Loucy (cell line): ENCODE results near the gene MPPED2.

Experiments
- H2AFZ ChIP-seq: fragments of 200-600 bp; sonication (generic); 2 replicates; pipeline ENCODE4 v1.6.0; 2016; ENCODE audit warnings: antibody characterized with exemption, mild to moderate bottlenecking, low read length, moderate library complexity
- H3F3A ChIP-seq: fragments of 200-600 bp; 2 replicates; pipeline ENCODE4 v1.6.0; 2016; ENCODE audit warnings: antibody characterized with exemption, low read depth, mild to moderate bottlenecking
- H3K27me3 ChIP-seq: fragments of 200-600 bp; sonication (generic); 2 replicates; pipeline ENCODE4 v1.6.1; 2014; ENCODE audit warnings: low read length, mild to moderate bottlenecking; ENCODE audit not compliant: insufficient read depth, poor library complexity, severe bottlenecking
- H3K36me3 ChIP-seq: fragments of 200-600 bp; sonication (generic); 2 replicates; pipeline ENCODE4 v1.6.1; 2016; ENCODE audit warnings: low read length; ENCODE audit not compliant: insufficient read depth
- H3K4me1 ChIP-seq: fragments of 200-600 bp; sonication (generic); 2 replicates; pipeline ENCODE4 v1.5.1; 2014; ENCODE audit warnings: low read length, mild to moderate bottlenecking; ENCODE audit not compliant: insufficient read depth, poor library complexity, severe bottlenecking
- H3K4me2 ChIP-seq: fragments of 200-600 bp; sonication (generic); 2 replicates; pipeline ENCODE4 v1.6.0; 2014; ENCODE audit warnings: antibody characterized with exemption, low read length, low read depth, mild to moderate bottlenecking; ENCODE audit not compliant: poor library complexity, severe bottlenecking
- H3K4me3 ChIP-seq: fragments of 200-600 bp; sonication (generic); 2 replicates; pipeline ENCODE4 v1.5.1; 2014; ENCODE audit warnings: low read length, mild to moderate bottlenecking, mixed read lengths; ENCODE audit not compliant: poor library complexity, severe bottlenecking
- H3K79me2 ChIP-seq: fragments of 200-600 bp; sonication (generic); 2 replicates; pipeline ENCODE4 v1.6.1; 2014; ENCODE audit warnings: low read length; ENCODE audit not compliant: insufficient read depth
- H3K9ac ChIP-seq: fragments of 200-600 bp; sonication (generic); 2 replicates; pipeline ENCODE4 v1.6.0; 2014; ENCODE audit warnings: mild to moderate bottlenecking, low read depth, low read length, moderate library complexity; ENCODE audit not compliant: poor library complexity, severe bottlenecking
- H3K9me2 ChIP-seq: fragments of 200-600 bp; sonication (generic); replicated peaks from 2 replicates; pipeline ENCODE4 v1.6.1; 2016; ENCODE audit warnings: low read depth, low read length, mixed read lengths
- H3K9me3 ChIP-seq: fragments of 200-600 bp; sonication (generic); 2 replicates; pipeline ENCODE4 v1.6.1; 2014; ENCODE audit warnings: mild to moderate bottlenecking, antibody characterized with exemption, low read length, low read depth; ENCODE audit not compliant: insufficient read depth
- H4K20me1 ChIP-seq: fragments of 200-600 bp; sonication (generic); 2 replicates; pipeline ENCODE4 v1.6.0; 2014; ENCODE audit warnings: antibody characterized with exemption, low read length, mild to moderate bottlenecking; ENCODE audit not compliant: insufficient read depth, poor library complexity, severe bottlenecking
- CTCF ChIP-seq: fragments of 200-600 bp; sonication (generic); conservative IDR thresholded peaks from 2 replicates; pipeline ENCODE4 v1.5.1; 2014; ENCODE audit warnings: mild to moderate bottlenecking, antibody characterized with exemption, low read length
- EZH2phosphoT487 ChIP-seq: fragments of 200-600 bp; IDR thresholded peaks from 2 replicates; pipeline ENCODE4 v1.6.1; 2018; ENCODE audit warnings: antibody characterized with exemption, mild to moderate bottlenecking, moderate library complexity, borderline replicate concordance

The MPPED2 gene

GRCh38 chr11:30405385-30405784 is 180.8 kb downstream of the MPPED2 start:
- Histone ChIP-seq H3K27me3 (no peaks in the 10 kb centered on the region), H3K9me3 (no peaks in the 10 kb centered on the region), H4K20me1 (no peaks in the 10 kb centered on the region), H3F3A (no peaks in the 10 kb centered on the region), H3K4me3 (no peak overlapping the region), H3K4me2 (no peak overlapping the region), H3K9ac (no peak overlapping the region), H3K9me2 (no peaks in the 10 kb centered on the region), H3K4me1 (no peaks in the 10 kb centered on the region), H2AFZ (no peak overlapping the region), H3K36me3 (no peaks in the 10 kb centered on the region), H3K79me2 (no peaks in the 10 kb centered on the region)
- TF ChIP-seq EZH2phosphoT487 (no peak), CTCF (no peak)

DNA sequence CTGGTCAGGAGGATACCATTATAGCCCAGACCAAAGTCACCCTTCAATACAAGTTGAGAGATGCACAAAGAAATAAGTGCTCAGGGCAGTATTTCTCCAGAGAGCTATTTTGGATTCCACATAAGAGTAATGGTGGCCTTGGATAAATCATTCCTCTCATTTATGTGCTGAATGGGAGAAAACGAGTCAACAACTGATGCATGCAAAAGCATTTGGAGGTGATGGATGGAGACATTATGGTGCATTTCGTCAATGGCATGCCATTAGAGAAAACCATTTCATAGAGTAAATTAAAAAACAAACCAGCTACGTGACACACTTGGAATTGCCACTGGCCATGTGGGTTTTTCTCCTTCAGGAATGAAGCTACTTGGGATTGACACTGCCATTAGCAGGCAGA is 182.0 kb downstream of the MPPED2 start:
- H3K9ac ChIP-seq: no peak overlapping the region
- no peak for TF ChIP-seq EZH2phosphoT487
- TF ChIP-seq CTCF: no peak

GRCh38 chr11:30395751-30396150 is 190.4 kb downstream of the MPPED2 start:
- Histone ChIP-seq H3F3A (no peaks in the 10 kb centered on the region), H3K79me2 (no peaks in the 10 kb centered on the region), H2AFZ (no peak overlapping the region), H3K4me3 (no peak overlapping the region), H3K4me2 (no peak overlapping the region), H3K27me3 (no peaks in the 10 kb centered on the region), H3K9me2 (no peaks in the 10 kb centered on the region), H3K9ac (no peak overlapping the region), H3K9me3 (no peaks in the 10 kb centered on the region), H3K36me3 (no peaks in the 10 kb centered on the region), H3K4me1 (no peaks in the 10 kb centered on the region), H4K20me1 (no peaks in the 10 kb centered on the region)
- no peak for TF ChIP-seq EZH2phosphoT487
- no peak for TF ChIP-seq CTCF

More for the DNA sequence above, 182.0 kb downstream of the MPPED2 start:
- Histone ChIP-seq H3F3A (no peaks in the 10 kb centered on the region), H3K4me2 (no peak overlapping the region), H3K4me3 (no peak overlapping the region), H2AFZ (no peak overlapping the region), H4K20me1 (no peaks in the 10 kb centered on the region), H3K27me3 (no peaks in the 10 kb centered on the region), H3K9me3 (no peaks in the 10 kb centered on the region), H3K9me2 (no peaks in the 10 kb centered on the region), H3K4me1 (no peaks in the 10 kb centered on the region), H3K36me3 (no peaks in the 10 kb centered on the region), H3K79me2 (no peaks in the 10 kb centered on the region)
